Right ventricle myocardium inferior (tissue), 1 donor: ENCODE data around the gene DDX10. TPM values are rescaled to one million over a fixed set of nuclear protein-coding genes. Genes with fewer than 3 reads are reported as not detected.
"Not testable (repeated sequence)": the region's sequence is repeated elsewhere in the genome, so short reads cannot be mapped to it uniquely, and the experiment has no call there.

Experiments used
- ATAC-seq: fragments of 200-7000 bp; cut with Tn5 transposase; one replicate; pipeline ENCODE4 v1.9.1; 2020; ENCODE audit warnings: mild to moderate bottlenecking, moderate library complexity
- DNase-seq: peaks from one replicate; pipeline ENCODE4 v3.0.0; 2021; ENCODE audit errors: missing footprints
- intact Hi-C: fragments of 100-400 bp; cut with DNase I; formaldehyde crosslinking; loops from one replicate; pipeline ENCODE4 v1.11.0; 2022
- total RNA-seq: library from RNA; stranded (reverse); fragmentation: NEBNext Ultra II Directional; extraction: Animal tissue kit (Norgen Biotek cat#: 25700); gene quantifications from one replicate; pipeline ENCODE4 v1.2.1, GENCODE V29; 2021
- donor health status: DM: no; HTN: yes; CAD: no; lungs with severe emphysema.

DDX10 gene
- total RNA-seq, 1 donor from 2014 or later = 12.2 TPM

- ATAC-seq (no peak), DNase-seq (no peak)
- intact Hi-C loops = loop anchor here (5.0 kb wide), 2 partner anchors 173 to 1168 kb away; no protein-coding TSS in a partner anchor
Observed at GRCh38 chr11:108698844-108699642, 34.2 kb downstream of the DDX10 start.

GRCh38 chr11:108703916-108704315 is 39.0 kb downstream of the DDX10 start:
- DNase-seq = no peak
- intact Hi-C loops = loop anchor here (10.0 kb wide), 1 partner anchor 991 kb away; no protein-coding TSS in a partner anchor
- ATAC-seq = no peak

- intact Hi-C loops = loop anchor here (10.0 kb wide), 1 partner anchor 990 kb away; no protein-coding TSS in a partner anchor
- DNase-seq = no peak
- ATAC-seq = no peak
Observed at GRCh38 chr11:108705061-108705460, 40.2 kb downstream of the DDX10 start.

GRCh38 chr11:108708173-108708572 is 43.3 kb downstream of the DDX10 start:
- DNase-seq (no peak), ATAC-seq (no peak)
- intact Hi-C loops = loop anchor here (10.0 kb wide), 1 partner anchor 987 kb away; no protein-coding TSS in a partner anchor

- no peak for DNase-seq
- ATAC-seq = no peak
- intact Hi-C loops = loop anchor here (10.0 kb wide), 1 partner anchor 985 kb away; no protein-coding TSS in a partner anchor
Observed at GRCh38 chr11:108709741-108710140, 44.9 kb downstream of the DDX10 start.

DNA sequence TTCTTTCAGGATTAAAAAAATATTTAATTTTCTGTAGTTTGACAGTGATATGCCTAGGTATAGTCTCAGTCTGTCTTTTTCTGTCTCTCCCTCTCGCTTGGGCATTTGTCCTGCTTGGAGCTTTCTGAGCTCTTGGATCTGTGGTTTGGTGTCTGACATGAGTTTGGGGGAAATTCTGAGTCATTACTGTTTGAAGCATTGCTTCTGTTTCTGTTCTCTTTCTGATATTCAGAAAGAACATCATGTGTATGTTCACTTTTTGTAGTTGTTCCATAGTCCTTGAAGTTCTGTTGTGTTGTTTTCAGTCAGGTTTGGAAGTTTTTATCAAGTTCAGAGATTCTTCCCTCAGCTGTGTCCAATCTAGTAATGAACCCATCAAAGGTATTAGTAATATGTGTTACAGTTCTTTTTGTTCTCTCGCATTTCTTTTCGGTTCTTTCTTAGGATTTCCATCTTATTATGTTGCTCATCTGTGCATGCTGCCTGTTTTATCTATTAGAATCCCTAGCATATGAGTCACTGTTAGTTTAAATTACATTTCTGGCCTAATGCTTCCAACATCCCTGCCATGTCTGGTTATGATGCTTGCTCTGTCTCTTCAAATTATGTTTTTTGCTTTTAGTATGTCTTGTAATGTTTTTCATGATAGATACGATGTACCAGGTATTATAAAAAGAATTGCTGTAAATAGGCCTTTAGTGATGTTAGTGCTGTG is 48.4 kb downstream of the DDX10 start:
- ATAC-seq = no peak
- intact Hi-C loops = no loop called here
- no peak for DNase-seq

GRCh38 chr11:108715239-108715638 is 50.4 kb downstream of the DDX10 start:
- no peak for DNase-seq
- intact Hi-C loops = no loop called here
- ATAC-seq = no peak

DNA sequence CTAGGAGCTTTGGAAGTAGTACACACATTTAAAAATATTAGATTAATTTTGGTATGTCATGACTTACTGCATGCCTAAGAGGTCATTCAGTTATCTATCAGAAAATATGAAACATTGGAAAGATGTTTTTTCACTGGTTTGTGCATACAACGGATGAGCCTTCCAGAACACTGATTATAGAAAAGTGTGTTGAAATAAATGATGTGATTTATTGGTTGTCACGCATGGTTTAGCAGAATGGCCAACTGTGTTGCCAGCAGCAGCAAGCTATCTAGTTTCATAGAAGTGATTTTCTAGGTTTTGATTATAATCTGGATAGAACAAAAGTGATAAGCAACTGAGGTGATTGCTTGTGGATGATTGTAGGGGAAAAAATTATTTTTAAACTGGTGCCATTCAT is 53.6 kb downstream of the DDX10 start:
- DNase-seq = no peak
- no peak for ATAC-seq
- intact Hi-C loops = no loop called here

DNA sequence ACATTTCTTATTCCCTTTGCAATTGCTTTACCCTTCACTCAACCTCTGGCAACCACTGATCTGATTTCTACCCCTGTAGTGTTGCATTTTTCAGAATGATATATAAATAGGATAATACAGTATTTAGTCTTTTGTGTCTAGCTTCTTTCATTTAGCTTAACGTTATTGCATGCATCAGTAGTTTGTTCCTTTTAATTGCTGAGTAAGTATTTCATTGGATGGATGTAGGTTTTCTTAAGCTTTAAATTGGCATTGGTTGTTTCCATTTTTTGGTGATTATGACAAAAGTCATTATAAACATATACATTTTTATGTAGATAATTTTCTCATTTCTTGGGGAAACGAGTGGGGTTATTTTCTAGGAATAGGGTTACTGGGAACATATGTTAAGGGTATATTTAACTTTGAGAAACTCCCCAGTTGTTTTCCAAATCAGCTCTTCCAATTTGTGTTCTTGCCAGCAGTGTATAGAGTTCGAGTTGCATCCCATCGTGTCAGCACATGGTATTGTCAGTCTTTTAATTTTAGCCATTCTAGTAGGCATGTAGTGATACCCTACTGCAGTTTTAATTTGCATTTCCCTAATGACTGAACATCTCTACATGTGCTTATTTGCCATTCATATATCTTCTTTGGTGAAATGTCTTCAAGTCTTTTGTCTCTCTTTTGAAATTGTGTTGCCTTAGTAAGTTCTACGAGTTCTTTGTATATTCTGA is 60.3 kb downstream of the DDX10 start:
- no peak for ATAC-seq
- no peak for DNase-seq
- intact Hi-C loops = no loop called here

DNA sequence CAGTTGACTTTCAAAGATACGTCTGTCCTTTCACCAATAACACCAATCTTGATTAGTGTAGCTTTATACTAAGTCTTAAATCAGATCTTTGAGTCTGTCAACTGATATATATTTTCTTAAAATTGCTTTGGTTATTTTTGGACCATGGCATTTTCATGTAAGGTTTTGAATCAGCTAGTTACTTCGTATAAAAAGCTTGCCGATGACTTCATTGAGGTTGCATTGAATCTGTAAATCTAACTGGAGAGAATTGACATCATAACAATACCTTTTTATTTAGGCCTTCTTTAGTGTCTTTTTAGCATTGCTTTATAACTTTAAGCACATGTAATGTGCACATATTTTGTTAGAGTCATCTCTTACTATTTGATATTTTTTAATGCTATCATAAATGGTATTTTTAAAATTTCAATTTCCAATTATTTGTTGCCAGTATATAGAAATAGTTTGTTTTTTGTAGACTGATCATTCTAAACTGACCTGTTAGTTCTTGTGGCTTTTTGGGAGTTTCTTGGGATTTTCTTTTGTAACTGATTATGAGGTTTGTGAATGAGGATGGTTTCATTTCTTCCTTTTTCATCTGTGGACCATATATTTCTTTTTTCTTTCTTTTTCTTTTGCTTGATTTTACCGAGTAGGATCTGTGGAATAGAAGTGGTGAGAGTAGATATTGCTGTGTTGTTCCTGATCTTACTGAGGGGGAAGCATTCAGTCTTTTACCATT is 61.4 kb downstream of the DDX10 start:
- DNase-seq = no peak
- ATAC-seq = no peak
- intact Hi-C loops = no loop called here

DNA sequence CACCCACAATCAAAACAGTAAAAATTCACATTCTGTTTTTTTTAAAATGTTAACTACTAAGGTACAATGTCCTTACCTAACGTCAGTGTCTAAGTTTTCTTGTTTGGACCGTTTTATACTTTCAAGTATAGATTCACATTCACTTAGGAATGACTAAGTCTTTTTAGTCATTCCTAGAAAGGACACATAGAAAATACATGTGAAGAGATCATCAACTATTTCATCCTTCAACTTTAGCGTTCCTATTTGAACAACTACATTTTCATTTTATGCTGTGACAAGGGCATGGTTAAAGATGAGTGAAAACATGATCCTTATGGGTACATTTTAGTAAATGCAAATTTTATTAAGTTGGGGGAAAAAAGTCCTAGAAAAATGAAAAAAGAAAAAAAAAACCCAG is 62.8 kb downstream of the DDX10 start:
- ATAC-seq (no peak), DNase-seq (no peak)
- intact Hi-C loops = no loop called here

DNA sequence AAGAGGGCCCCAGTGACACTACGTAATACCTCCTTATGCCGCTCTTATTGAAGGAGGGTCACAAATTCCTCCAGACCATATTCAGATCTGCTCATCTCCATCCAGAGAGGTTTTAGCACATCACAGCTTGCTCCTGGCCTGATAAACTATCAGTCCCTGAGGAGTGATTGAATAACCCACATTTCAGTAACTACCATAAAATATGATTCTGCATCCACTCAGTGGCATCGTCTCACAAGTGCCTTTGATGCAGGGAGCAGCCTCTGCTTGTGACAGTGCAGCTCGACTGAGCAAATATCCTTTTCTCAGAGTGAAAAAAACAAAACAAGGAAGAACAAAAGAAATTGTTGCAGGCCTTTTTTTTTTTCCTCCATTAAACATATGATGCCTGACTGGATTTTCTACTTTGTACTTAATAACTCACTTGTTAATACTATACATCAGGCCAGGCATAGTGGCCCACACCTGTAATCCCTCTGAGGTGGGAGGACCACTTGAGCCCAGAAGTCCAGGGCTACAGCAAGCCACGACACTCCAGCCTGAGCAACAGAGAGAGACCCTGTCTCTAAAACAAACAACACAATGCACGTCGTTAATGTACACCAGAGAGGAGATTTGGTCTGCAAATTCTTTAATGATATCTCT is 64.5 kb downstream of the DDX10 start:
- intact Hi-C loops = no loop called here
- no peak for ATAC-seq
- DNase-seq = no peak

GRCh38 chr11:108732395-108732794 is 67.5 kb downstream of the DDX10 start:
- ATAC-seq (no peak), DNase-seq (no peak)
- intact Hi-C loops = no loop called here

DNA sequence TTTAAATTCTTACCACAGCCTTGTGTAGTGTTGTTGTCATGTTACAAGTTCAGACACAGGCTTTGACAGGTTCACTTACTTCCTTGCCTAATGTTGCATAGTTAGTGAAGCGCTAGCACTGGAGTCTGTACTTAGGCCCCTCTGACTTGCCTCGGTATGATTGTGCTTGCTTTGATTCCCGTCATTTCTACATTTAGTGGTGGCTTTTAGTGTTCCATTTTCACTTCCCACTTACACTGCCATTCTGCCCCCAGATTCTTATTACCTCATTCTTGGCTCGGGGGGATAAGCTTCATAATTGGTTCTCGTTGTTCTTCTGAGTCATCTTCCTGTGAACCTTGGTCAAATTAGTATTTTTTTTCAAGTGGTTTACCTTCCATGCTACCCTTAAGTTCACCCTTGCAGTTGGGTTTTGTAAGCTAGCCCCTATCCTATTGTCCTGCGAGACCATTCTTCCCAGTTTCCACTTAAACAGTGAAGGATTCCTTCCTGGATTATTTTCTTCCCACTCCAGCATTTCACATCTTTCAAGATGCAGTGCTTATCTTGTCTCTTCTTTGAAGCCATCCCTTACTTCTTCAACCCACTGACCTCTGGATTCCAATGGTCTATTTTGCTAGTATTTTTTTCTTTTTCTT is 68.7 kb downstream of the DDX10 start:
- intact Hi-C loops = no loop called here
- DNase-seq (no peak), ATAC-seq (no peak)

GRCh38 chr11:108734283-108734682 is 69.4 kb downstream of the DDX10 start:
- intact Hi-C loops = no loop called here
- DNase-seq (no peak), ATAC-seq (no peak)

DNA sequence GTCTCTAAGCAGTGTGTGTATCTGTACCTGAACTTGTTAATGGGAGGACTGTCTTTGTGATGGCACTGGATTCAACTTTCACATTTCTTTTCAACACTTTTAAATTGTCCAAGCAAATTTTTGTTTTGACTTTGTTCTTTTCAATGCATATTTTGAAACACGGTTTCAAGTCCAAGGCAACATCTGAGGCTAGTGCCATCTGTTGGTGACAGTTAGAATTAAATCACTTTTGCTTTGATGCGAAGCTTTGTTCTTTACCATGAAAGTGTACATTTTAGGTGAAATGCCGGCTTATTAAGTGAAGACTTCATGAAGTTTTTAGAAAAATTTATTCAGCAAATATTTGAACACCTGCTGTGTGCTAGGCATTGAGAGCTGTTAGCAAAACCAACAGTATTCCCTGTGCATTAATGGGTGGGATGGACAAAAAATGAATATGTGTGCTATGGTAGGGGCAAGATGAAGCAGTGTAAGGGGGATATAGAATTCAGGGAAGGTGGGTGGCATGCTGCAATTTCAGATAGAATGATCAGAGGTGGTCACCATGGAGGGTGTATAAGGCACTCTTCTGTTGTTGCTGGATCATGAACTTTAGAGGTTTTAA is 70.2 kb downstream of the DDX10 start:
- ATAC-seq = no peak

DNA sequence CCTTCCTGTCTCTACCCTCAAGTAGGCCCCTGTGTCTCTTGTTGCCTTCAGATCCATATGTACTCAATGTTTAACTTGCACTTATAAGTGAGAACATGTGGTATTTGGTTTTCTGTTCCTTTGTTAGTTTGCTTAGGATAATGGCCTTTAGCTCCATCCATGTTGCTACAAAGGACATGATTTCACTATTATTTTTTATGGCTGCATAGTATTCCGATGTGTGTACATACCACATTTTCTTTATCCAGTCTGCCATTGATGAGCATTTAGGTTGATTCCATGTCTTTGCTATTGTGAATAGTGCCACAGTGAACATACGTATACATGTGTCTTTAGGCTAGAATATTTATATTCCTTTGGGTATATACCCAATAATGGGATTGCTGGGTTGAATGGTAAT is 75.3 kb downstream of the DDX10 start:
- intact Hi-C loops, ATAC-seq, DNase-seq: not testable (repeated sequence)

More for the DNA sequence above, 70.2 kb downstream of the DDX10 start:
- no peak for DNase-seq
- intact Hi-C loops = no loop called here
